HEK293 (cell line): ENCODE data around the gene AIG1.

Experiments
- GLIS2 ChIP-seq: fragments of 450-650 bp; formaldehyde crosslinking; IDR thresholded peaks from 2 replicates; pipeline ENCODE4 v1.5.1; 2016; ENCODE audit warnings: missing biosample characterization, missing genetic modification characterization
- KLF10 ChIP-seq: fragments of 450-650 bp; IDR thresholded peaks from 2 replicates; pipeline ENCODE4 v1.5.1; 2018; ENCODE audit warnings: missing biosample characterization, mild to moderate bottlenecking, missing genetic modification characterization
- OSR2 ChIP-seq: fragments of 450-650 bp; formaldehyde crosslinking; IDR thresholded peaks from 2 replicates; pipeline ENCODE4 v1.5.1; 2016; ENCODE audit warnings: missing biosample characterization, missing genetic modification characterization
- PRDM1 ChIP-seq: fragments of 450-650 bp; formaldehyde crosslinking; IDR thresholded peaks from 2 replicates; pipeline ENCODE4; 2016; ENCODE audit warnings: missing biosample characterization, missing genetic modification characterization
- RBAK ChIP-seq: fragments of 450-650 bp; formaldehyde crosslinking; IDR thresholded peaks from 2 replicates; pipeline ENCODE4 v1.5.1; 2016; ENCODE audit warnings: missing biosample characterization, missing genetic modification characterization
- SCRT2 ChIP-seq: fragments of 450-650 bp; formaldehyde crosslinking; IDR thresholded peaks from 2 replicates; pipeline ENCODE4 v1.5.1; 2016; ENCODE audit warnings: missing biosample characterization, missing genetic modification characterization
- ZFP37 ChIP-seq: fragments of 450-650 bp; formaldehyde crosslinking; IDR thresholded peaks from 2 replicates; pipeline ENCODE4 v1.5.1; 2016; ENCODE audit warnings: missing biosample characterization, missing genetic modification characterization
- ZIC2 ChIP-seq: fragments of 450-650 bp; formaldehyde crosslinking; IDR thresholded peaks from 2 replicates; pipeline ENCODE4 v1.5.1; 2016; ENCODE audit warnings: missing biosample characterization, missing genetic modification characterization
- ZNF133 ChIP-seq: fragments of 450-650 bp; formaldehyde crosslinking; IDR thresholded peaks from 2 replicates; pipeline ENCODE4 v1.5.1; 2016; ENCODE audit warnings: missing biosample characterization, missing genetic modification characterization
- ZNF16 ChIP-seq: fragments of 450-650 bp; formaldehyde crosslinking; IDR thresholded peaks from 2 replicates; pipeline ENCODE4 v1.5.1; 2016; ENCODE audit warnings: low read depth, missing biosample characterization, missing genetic modification characterization
- ZNF169 ChIP-seq: fragments of 450-650 bp; formaldehyde crosslinking; IDR thresholded peaks from 2 replicates; pipeline ENCODE4 v1.5.1; 2016; ENCODE audit warnings: missing biosample characterization, missing genetic modification characterization
- ZNF184 ChIP-seq: fragments of 450-650 bp; IDR thresholded peaks from 2 replicates; pipeline ENCODE4 v1.5.1; 2018; ENCODE audit warnings: missing biosample characterization, mild to moderate bottlenecking, missing genetic modification characterization
- ZNF23 ChIP-seq: fragments of 450-650 bp; formaldehyde crosslinking; IDR thresholded peaks from 2 replicates; pipeline ENCODE4 v1.5.1; 2016; ENCODE audit warnings: missing biosample characterization, missing genetic modification characterization, borderline replicate concordance
- ZNF394 ChIP-seq: fragments of 450-650 bp; formaldehyde crosslinking; IDR thresholded peaks from 2 replicates; pipeline ENCODE4 v1.5.1; 2016; ENCODE audit warnings: missing biosample characterization, missing genetic modification characterization, mild to moderate bottlenecking, moderate library complexity, borderline replicate concordance
- ZNF398 ChIP-seq: fragments of 450-650 bp; formaldehyde crosslinking; IDR thresholded peaks from 2 replicates; pipeline ENCODE4 v1.5.1; 2017; ENCODE audit warnings: missing biosample characterization, missing genetic modification characterization
- ZNF433 ChIP-seq: fragments of 450-650 bp; formaldehyde crosslinking; IDR thresholded peaks from 2 replicates; pipeline ENCODE4 v1.5.1; 2016; ENCODE audit warnings: missing biosample characterization, missing genetic modification characterization, low read depth
- ZNF660 ChIP-seq: fragments of 450-650 bp; IDR thresholded peaks from 2 replicates; pipeline ENCODE4 v1.5.1; 2018; ENCODE audit warnings: missing biosample characterization, mild to moderate bottlenecking, missing genetic modification characterization
- ZNF837 ChIP-seq: fragments of 450-650 bp; formaldehyde crosslinking; IDR thresholded peaks from 2 replicates; pipeline ENCODE4 v1.5.1; 2016; ENCODE audit warnings: missing biosample characterization, missing genetic modification characterization
- ZSCAN18 ChIP-seq: fragments of 450-650 bp; formaldehyde crosslinking; IDR thresholded peaks from 2 replicates; pipeline ENCODE4 v1.5.1; 2016; ENCODE audit warnings: missing biosample characterization, missing genetic modification characterization
- TF ChIP-seq, protein P1 (sequence below): fragments of 450-650 bp; formaldehyde crosslinking; IDR thresholded peaks from 2 replicates; pipeline ENCODE4 v1.5.1; 2017; ENCODE audit warnings: missing biosample characterization, missing genetic modification characterization
- TF ChIP-seq, protein P2 (sequence below): fragments of 450-650 bp; formaldehyde crosslinking; optimal IDR thresholded peaks from 2 replicates; pipeline ENCODE3; 2016; ENCODE audit warnings: missing biosample characterization, mild to moderate bottlenecking, missing genetic modification characterization
- TF ChIP-seq, protein P3 (sequence below): fragments of 450-650 bp; formaldehyde crosslinking; IDR thresholded peaks from 2 replicates; pipeline ENCODE4 v1.5.1; 2016; ENCODE audit warnings: missing biosample characterization, missing genetic modification characterization
- TF ChIP-seq, protein P4 (sequence below): fragments of 450-650 bp; formaldehyde crosslinking; IDR thresholded peaks from 2 replicates; pipeline ENCODE4 v1.5.1; 2016; ENCODE audit warnings: missing biosample characterization, missing genetic modification characterization
- TF ChIP-seq, protein P5 (sequence below): fragments of 450-650 bp; IDR thresholded peaks from 2 replicates; pipeline ENCODE4 v1.5.1; 2018; ENCODE audit warnings: missing biosample characterization, mild to moderate bottlenecking, missing genetic modification characterization

AIG1 gene

GRCh38 chr6:143264379-143264778 is 203.7 kb downstream of the AIG1 start (continued):
- no peak for TF ChIP-seq GLIS2 (tag by site-specific recombination)
- TF ChIP-seq, protein P1, sequence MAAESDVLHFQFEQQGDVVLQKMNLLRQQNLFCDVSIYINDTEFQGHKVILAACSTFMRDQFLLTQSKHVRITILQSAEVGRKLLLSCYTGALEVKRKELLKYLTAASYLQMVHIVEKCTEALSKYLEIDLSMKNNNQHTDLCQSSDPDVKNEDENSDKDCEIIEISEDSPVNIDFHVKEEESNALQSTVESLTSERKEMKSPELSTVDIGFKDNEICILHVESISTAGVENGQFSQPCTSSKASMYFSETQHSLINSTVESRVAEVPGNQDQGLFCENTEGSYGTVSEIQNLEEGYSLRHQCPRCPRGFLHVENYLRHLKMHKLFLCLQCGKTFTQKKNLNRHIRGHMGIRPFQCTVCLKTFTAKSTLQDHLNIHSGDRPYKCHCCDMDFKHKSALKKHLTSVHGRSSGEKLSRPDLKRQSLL (tag by site-specific recombination) = no peak
- TF ChIP-seq ZNF133 = no peak
- no peak for TF ChIP-seq OSR2 (tag by site-specific recombination)
- no peak for TF ChIP-seq ZNF169 (tag by site-specific recombination)
- no peak for TF ChIP-seq ZNF16
- TF ChIP-seq KLF10 = no peak
- TF ChIP-seq, protein P2, sequence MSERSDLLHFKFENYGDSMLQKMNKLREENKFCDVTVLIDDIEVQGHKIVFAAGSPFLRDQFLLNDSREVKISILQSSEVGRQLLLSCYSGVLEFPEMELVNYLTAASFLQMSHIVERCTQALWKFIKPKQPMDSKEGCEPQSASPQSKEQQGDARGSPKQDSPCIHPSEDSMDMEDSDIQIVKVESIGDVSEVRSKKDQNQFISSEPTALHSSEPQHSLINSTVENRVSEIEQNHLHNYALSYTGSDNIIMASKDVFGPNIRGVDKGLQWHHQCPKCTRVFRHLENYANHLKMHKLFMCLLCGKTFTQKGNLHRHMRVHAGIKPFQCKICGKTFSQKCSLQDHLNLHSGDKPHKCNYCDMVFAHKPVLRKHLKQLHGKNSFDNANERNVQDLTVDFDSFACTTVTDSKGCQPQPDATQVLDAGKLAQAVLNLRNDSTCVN (tag by site-specific recombination) = no peak
- no peak for TF ChIP-seq SCRT2
- TF ChIP-seq PRDM1 (tag by site-specific recombination) = no peak
- TF ChIP-seq, protein P3, sequence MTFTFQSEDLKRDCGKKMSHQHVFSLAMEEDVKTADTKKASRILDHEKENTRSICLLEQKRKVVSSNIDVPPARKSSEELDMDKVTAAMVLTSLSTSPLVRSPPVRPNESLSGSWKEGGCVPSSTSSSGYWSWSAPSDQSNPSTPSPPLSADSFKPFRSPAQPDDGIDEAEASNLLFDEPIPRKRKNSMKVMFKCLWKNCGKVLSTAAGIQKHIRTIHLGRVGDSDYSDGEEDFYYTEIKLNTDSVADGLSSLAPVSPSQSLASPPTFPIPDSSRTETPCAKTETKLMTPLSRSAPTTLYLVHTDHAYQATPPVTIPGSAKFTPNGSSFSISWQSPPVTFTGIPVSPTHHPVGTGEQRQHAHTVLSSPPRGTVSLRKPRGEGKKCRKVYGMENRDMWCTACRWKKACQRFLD = no peak
- peak; percentile 52; the same call in 1 of the 2 replicates for TF ChIP-seq ZNF660 (tag by site-specific recombination)
- no peak for TF ChIP-seq ZSCAN18 (tag by site-specific recombination)
- no peak for TF ChIP-seq ZFP37 (tag by site-specific recombination)
- no peak for TF ChIP-seq ZNF394
- peak; percentile 96 for TF ChIP-seq ZIC2 (tag by site-specific recombination)
- TF ChIP-seq ZNF433 (tag by site-specific recombination) = no peak
- TF ChIP-seq ZNF837 (tag by site-specific recombination) = no peak
- no peak for TF ChIP-seq RBAK (tag by site-specific recombination)
- TF ChIP-seq ZNF398 (tag by site-specific recombination) = no peak
- 0 out of 2 replicates have a peak, but pooled peaks have one; percentile 64 for TF ChIP-seq ZNF184 (tag by site-specific recombination)
- TF ChIP-seq, protein P4, sequence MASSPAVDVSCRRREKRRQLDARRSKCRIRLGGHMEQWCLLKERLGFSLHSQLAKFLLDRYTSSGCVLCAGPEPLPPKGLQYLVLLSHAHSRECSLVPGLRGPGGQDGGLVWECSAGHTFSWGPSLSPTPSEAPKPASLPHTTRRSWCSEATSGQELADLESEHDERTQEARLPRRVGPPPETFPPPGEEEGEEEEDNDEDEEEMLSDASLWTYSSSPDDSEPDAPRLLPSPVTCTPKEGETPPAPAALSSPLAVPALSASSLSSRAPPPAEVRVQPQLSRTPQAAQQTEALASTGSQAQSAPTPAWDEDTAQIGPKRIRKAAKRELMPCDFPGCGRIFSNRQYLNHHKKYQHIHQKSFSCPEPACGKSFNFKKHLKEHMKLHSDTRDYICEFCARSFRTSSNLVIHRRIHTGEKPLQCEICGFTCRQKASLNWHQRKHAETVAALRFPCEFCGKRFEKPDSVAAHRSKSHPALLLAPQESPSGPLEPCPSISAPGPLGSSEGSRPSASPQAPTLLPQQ = no peak
- TF ChIP-seq, protein P5, sequence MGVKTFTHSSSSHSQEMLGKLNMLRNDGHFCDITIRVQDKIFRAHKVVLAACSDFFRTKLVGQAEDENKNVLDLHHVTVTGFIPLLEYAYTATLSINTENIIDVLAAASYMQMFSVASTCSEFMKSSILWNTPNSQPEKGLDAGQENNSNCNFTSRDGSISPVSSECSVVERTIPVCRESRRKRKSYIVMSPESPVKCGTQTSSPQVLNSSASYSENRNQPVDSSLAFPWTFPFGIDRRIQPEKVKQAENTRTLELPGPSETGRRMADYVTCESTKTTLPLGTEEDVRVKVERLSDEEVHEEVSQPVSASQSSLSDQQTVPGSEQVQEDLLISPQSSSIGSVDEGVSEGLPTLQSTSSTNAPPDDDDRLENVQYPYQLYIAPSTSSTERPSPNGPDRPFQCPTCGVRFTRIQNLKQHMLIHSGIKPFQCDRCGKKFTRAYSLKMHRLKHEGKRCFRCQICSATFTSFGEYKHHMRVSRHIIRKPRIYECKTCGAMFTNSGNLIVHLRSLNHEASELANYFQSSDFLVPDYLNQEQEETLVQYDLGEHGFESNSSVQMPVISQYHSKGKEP (tag by site-specific recombination) = peak; percentile 71; the same call in 1 of the 2 replicates
- TF ChIP-seq ZNF23 (tag by site-specific recombination) = no peak
